ENCODE data around the gene CD63.

Gene CD63

DNA sequence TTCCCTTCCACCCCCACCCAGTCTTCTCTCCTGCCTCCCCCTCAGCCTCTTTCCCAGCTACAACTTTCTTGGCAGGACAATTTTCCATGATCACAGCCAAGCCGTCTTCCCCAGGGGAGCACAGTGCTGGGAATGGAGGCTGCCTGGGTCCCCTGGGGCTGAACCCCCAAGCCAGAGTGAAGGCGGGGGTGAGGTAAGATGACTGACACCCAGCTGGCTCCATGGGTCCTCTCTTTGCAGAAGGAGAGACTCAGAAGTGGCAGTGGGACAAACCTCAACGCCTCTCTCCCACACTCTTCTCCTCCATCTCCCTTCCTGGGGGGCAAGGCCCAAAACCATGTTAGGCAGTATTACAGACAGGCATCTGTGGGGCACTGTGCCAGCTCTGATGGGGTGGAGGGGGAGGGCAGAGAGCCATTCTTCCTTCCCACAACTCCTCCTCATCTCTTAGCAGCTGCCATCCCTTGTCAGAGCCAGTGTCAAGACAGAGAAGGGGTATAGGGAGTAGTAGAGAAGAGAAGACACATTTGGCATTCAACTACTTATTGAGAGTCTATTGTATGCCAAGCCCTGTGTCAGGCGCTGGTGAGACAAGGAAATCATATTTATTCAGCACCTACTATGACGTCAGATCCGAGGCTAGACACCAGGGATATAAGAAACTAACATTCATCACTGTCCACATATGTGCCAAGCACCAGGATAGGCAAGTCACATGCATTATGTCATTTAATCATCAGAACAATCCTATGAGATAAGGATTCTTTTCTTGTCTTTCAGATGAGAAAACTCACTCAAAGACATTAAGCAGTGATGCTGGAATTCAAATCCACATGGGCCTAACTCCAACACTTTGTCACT is 24.7 kb downstream of the CD63 start:
- FAIRE-seq, result no peak
- no peak for DNase-seq (ENCODE audit: insufficient read length, low spot score)
- TF ChIP-seq, protein P1, sequence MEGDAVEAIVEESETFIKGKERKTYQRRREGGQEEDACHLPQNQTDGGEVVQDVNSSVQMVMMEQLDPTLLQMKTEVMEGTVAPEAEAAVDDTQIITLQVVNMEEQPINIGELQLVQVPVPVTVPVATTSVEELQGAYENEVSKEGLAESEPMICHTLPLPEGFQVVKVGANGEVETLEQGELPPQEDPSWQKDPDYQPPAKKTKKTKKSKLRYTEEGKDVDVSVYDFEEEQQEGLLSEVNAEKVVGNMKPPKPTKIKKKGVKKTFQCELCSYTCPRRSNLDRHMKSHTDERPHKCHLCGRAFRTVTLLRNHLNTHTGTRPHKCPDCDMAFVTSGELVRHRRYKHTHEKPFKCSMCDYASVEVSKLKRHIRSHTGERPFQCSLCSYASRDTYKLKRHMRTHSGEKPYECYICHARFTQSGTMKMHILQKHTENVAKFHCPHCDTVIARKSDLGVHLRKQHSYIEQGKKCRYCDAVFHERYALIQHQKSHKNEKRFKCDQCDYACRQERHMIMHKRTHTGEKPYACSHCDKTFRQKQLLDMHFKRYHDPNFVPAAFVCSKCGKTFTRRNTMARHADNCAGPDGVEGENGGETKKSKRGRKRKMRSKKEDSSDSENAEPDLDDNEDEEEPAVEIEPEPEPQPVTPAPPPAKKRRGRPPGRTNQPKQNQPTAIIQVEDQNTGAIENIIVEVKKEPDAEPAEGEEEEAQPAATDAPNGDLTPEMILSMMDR (IDR thresholded peaks at IDR 0.05; ENCODE audit: insufficient read depth, missing control alignments), result no peak

DNA sequence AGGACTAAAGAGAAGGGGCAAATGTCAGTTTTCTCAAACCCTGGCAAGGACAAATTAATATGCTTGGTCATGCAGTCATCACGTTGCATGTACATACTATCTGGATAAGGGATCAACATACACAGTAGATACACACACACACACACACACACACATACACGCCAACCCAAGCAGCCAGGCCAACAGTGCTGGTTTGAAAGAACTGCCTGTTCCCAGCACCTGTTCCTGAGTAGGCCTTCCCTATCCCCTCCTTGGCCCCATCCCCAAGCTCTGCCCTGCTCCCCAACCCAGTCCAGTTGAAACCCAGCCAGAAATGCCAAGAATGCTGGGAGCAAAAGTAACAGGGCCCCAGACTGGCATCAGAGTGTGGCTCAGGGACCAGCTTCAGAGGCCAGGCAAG is 25.5 kb downstream of the CD63 start:
- DNase-seq (ENCODE audit: insufficient read length, low spot score) (no peak), FAIRE-seq (no peak)
- TF ChIP-seq, protein P1 (IDR thresholded peaks at IDR 0.05; ENCODE audit: insufficient read depth, missing control alignments), result no peak

DNA sequence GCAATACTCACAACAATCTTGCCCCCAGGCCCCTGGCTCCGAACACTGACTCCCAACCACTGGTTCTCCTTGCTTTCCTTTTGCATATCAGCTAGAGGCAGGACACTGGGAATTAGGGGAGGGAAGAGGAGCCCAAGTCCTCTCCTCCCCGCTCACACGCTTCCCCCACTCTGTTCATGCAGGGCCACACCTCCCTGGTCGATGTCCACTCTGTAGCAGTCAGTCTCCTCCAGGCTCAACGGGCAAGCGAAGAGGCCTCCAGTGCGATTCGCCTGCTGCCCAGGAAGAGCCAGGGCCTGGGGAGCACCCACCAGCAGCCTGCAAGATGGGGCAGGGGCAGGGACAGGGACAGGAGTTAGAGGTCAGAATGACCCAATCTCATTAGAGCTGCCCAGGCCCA is 25.9 kb downstream of the CD63 start:
- FAIRE-seq, result no peak
- TF ChIP-seq, protein P1 (IDR thresholded peaks at IDR 0.05; ENCODE audit: insufficient read depth, missing control alignments), result no peak
- DNase-seq (ENCODE audit: insufficient read length, low spot score), result no peak

DNA sequence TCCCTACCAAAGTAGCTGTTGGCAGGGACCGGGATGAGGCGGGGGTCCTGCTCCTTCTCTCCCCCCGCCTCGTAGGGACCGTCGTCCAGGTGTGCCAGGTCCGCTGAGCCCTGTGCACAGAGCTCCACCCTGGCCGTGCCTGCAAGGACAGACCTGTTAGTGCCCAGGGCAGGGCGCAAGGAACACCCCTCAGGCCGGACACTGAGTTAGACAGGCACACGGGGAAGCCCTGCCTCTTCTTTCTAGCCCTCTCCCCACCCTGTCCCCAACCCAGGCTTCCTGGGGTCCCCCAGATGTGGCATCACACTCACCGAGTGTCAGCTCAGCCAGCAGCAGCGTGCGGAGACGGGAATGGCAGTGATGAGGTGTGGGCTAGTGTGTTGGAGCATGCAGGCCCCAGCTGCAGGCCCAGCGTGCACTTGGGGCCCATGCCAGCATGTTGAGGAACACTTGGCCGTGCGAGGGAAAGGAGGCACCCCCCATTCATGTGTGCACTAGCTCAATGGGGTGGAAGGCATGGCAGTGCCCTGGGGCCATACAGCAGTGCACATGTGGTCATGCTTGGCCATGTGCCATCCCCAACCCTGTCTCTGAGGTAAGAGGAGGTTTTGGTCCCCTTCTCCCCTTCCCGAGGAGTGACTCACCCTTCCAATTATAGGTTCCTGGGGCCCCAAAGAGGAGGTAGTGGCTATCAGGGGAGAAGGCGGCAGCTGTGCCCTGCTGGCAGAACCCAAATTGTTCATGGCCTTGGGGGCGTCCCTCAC is 28.4 kb downstream of the CD63 start:
- TF ChIP-seq, protein P1 (IDR thresholded peaks at IDR 0.05; ENCODE audit: insufficient read depth, missing control alignments), result no peak
- FAIRE-seq, result no peak
- DNase-seq (ENCODE audit: insufficient read length, low spot score), result no peak

DNA sequence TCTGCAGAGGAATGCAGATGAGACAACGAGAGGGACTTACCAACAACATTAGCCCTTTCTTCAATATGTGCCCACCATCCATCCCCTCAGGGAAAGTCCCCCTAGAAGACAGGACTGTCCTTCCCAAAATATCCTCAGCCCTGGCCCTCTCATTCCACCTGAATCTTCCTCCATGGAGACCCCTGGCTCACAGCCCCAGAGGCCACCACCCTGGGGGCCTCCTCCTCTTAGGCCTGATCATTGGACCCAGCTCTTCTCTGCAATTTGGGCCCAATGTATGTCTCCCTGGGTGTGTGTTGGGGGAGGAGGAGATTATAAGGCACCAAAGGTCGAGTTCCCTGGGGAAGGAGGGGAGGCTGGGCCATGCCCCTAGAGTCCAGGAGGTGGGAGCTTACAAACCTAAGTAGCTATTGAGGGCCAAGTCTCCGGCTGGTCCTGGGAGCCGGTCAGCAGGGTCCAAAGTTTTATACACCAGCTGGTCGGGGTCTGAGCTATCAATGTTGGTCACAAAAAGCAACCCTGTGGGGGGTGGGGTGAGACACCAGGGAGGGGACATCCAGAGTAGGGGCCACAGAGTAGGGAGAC is 29.2 kb downstream of the CD63 start:
- no peak for DNase-seq (ENCODE audit: insufficient read length, low spot score)
- TF ChIP-seq, protein P1 (IDR thresholded peaks at IDR 0.05; ENCODE audit: insufficient read depth, missing control alignments), result no peak
- no peak for FAIRE-seq

DNA sequence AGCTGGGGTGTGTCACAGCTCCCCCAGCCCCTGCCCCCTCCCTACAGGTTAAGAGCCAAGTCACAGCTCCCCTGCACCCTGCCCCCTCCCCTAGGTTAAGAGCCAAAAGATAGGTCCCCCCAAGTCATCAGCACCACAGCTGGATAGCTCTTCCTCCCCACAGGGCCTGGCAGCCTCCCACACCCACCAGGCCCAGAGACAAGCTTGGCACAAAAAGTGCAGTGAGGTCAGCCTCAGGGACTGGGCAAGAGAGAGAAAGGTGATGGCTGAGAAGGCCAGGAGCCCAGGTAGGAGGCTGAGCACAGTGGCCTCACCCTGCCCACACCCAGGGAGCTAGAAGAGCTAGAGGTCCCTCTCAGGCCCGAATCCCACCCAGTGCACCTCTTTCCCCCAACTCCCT is 29.8 kb downstream of the CD63 start:
- TF ChIP-seq, protein P1 (IDR thresholded peaks at IDR 0.05; ENCODE audit: insufficient read depth, missing control alignments), result no peak
- no peak for DNase-seq (ENCODE audit: insufficient read length, low spot score)
- FAIRE-seq, result no peak

Data from D721Med (cell line).